GM23338 (cell line): Measurements from ENCODE around the gene TMEM9. TPM values are rescaled to one million over a fixed set of nuclear protein-coding genes. Genes with fewer than 3 reads are reported as not detected.

Experiments used
- ATAC-seq: fragments of 200-7000 bp; cut with Tn5 transposase; 3 replicates; pipeline ENCODE4 v1.9.1; 2020
- DNase-seq: peaks from one replicate; pipeline ENCODE4 v3.0.0-alpha.2; 2015; ENCODE audit warnings: low spot score
- H2AFZ ChIP-seq: fragments of 200-600 bp; sonication (generic); 2 replicates; pipeline ENCODE4 v1.8.0; 2016; ENCODE audit warnings: antibody characterized with exemption, mild to moderate bottlenecking, moderate library complexity
- H3F3A ChIP-seq: fragments of 200-600 bp; sonication (generic); replicated peaks from 2 replicates; pipeline ENCODE4 v1.8.0; 2017; ENCODE audit warnings: antibody characterized with exemption, mixed run types, low read depth
- H3K27ac ChIP-seq: fragments of 200-600 bp; sonication (generic); 2 replicates; pipeline ENCODE4 v1.6.1; 2016; ENCODE audit warnings: low read depth
- H3K27me3 ChIP-seq: fragments of 200-600 bp; sonication (generic); 2 replicates; pipeline ENCODE4 v1.8.0; 2016; ENCODE audit warnings: mild to moderate bottlenecking, mixed run types, moderate library complexity; ENCODE audit not compliant: insufficient read depth
- H3K36me3 ChIP-seq: fragments of 200-600 bp; sonication (generic); 2 replicates; pipeline ENCODE4 v1.8.0; 2016; ENCODE audit warnings: mild to moderate bottlenecking; ENCODE audit not compliant: insufficient read depth
- H3K4me1 ChIP-seq: fragments of 200-600 bp; sonication (generic); 2 replicates; pipeline ENCODE4 v1.8.0; 2016; ENCODE audit warnings: mild to moderate bottlenecking, moderate library complexity; ENCODE audit not compliant: insufficient read depth
- H3K4me2 ChIP-seq: fragments of 200-600 bp; sonication (generic); 2 replicates; pipeline ENCODE4 v1.7.1; 2017; ENCODE audit warnings: mixed run types
- H3K4me3 ChIP-seq: fragments of 200-600 bp; sonication (generic); 2 replicates; pipeline ENCODE4 v1.6.1; 2016; ENCODE audit warnings: mixed run types
- H3K79me2 ChIP-seq: fragments of 200-600 bp; sonication (generic); replicated peaks from 2 replicates; pipeline ENCODE4 v1.8.0; 2017; ENCODE audit warnings: mild to moderate bottlenecking; ENCODE audit not compliant: insufficient read depth
- H3K9me2 ChIP-seq: fragments of 200-600 bp; sonication (generic); 2 replicates; pipeline ENCODE4 v1.8.0; 2017; ENCODE audit not compliant: insufficient read depth
- H4K20me1 ChIP-seq: fragments of 200-600 bp; sonication (generic); replicated peaks from 2 replicates; pipeline ENCODE4 v1.8.0; 2017; ENCODE audit warnings: mild to moderate bottlenecking; ENCODE audit not compliant: insufficient read depth
- H3K27ac Mint-ChIP-seq: 2 replicates; pipeline ENCODE4 v1.8.0; 2020; ENCODE audit warnings: inconsistent platforms, mild to moderate bottlenecking, moderate library complexity, mixed read lengths
- H3K27me3 Mint-ChIP-seq: 3 replicates; pipeline ENCODE4 v1.8.0; 2022; ENCODE audit warnings: low read depth, mild to moderate bottlenecking, moderate library complexity, mixed read lengths, inconsistent platforms; ENCODE audit not compliant: insufficient read depth, poor library complexity
- H3K36me3 Mint-ChIP-seq: 3 replicates; pipeline ENCODE4 v1.8.0; 2021; ENCODE audit warnings: low read depth, mild to moderate bottlenecking, inconsistent platforms, moderate library complexity, mixed read lengths
- H3K4me1 Mint-ChIP-seq: 3 replicates; pipeline ENCODE4 v1.8.0; 2020; ENCODE audit warnings: mild to moderate bottlenecking, inconsistent platforms, mixed read lengths
- H3K4me3 Mint-ChIP-seq: 3 replicates; pipeline ENCODE4 v1.8.0; 2021; ENCODE audit warnings: moderate library complexity, mild to moderate bottlenecking, inconsistent platforms, mixed read lengths
- H3K9me3 Mint-ChIP-seq: 3 replicates; pipeline ENCODE4 v1.8.0; 2020; ENCODE audit warnings: moderate library complexity, mild to moderate bottlenecking, inconsistent platforms, mixed read lengths
- ETS1 ChIP-seq: IDR thresholded peaks from 2 replicates; pipeline ENCODE4 v1.6.1; 2016; ENCODE audit warnings: antibody characterized with exemption
- EZH2 ChIP-seq: fragments of 200-600 bp; sonication (generic); IDR thresholded peaks from one replicate; pipeline ENCODE4 v1.8.0; 2017; ENCODE audit warnings: antibody characterized with exemption, mild to moderate bottlenecking, low read depth; ENCODE audit not compliant: unreplicated experiment
- EZH2phosphoT487 ChIP-seq: fragments of 200-600 bp; sonication (generic); IDR thresholded peaks from one replicate; pipeline ENCODE4 v1.8.1; 2018; ENCODE audit warnings: antibody characterized with exemption; ENCODE audit not compliant: unreplicated experiment
- JUNB ChIP-seq: IDR thresholded peaks from one replicate; pipeline ENCODE4 v1.6.1; 2016; ENCODE audit warnings: antibody characterized with exemption; ENCODE audit not compliant: unreplicated experiment
- NANOG ChIP-seq: IDR thresholded peaks from 2 replicates; pipeline ENCODE4 v1.6.1; 2016; ENCODE audit warnings: antibody characterized with exemption, borderline replicate concordance
- STAT1 ChIP-seq: IDR thresholded peaks from one replicate; pipeline ENCODE4 v1.6.1; 2016; ENCODE audit warnings: antibody characterized with exemption; ENCODE audit not compliant: unreplicated experiment
- ZNF114 ChIP-seq: fragments of 250-450 bp; sonication (Bioruptor Pico); IDR thresholded peaks from 2 replicates; pipeline ENCODE4 v1.5.0; 2020; ENCODE audit warnings: mild to moderate bottlenecking, moderate library complexity
- ZNF331 ChIP-seq: fragments of 250-450 bp; sonication (Bioruptor Pico); IDR thresholded peaks from 2 replicates; pipeline ENCODE4 v1.5.0; 2020; ENCODE audit warnings: low read depth, mild to moderate bottlenecking, moderate library complexity
- polyA plus RNA-seq: library from polyadenylated mRNA; unstranded; fragments of >200 nt; fragmentation: Nextera tagmentation; extraction: Ambion mirVana; gene quantifications from 2 replicates; pipeline ENCODE4 v1.2.1, GENCODE V29; 2016
- total RNA-seq: library from RNA; depleted of rRNA; stranded (reverse); fragments of >200 nt; shearing (Covaris generic); gene quantifications from 2 replicates; pipeline ENCODE4 v1.2.3, GENCODE V29; 2014
- TF ChIP-seq, protein P1 (sequence below): fragments of 250-450 bp; sonication (Bioruptor Pico); IDR thresholded peaks from 2 replicates; pipeline ENCODE4 v1.5.0; 2020; ENCODE audit warnings: mild to moderate bottlenecking, moderate library complexity
- TF ChIP-seq, protein P2 (sequence below): IDR thresholded peaks from one replicate; pipeline ENCODE4 v1.6.1; 2018; ENCODE audit warnings: antibody characterized with exemption; ENCODE audit not compliant: unreplicated experiment

Gene TMEM9
- total and polyA plus RNA-seq, 2 experiments from 2014 or later = 78.6 to 147 TPM

- Histone ChIP-seq H3K4me2 (no peak overlapping the region), H3K4me3 (no peak overlapping the region), H4K20me1 (no peaks in the 10 kb centered on the region), H3K9me2 (no peaks in the 10 kb centered on the region), H3K79me2 (no peaks in the 10 kb centered on the region), H3K27ac (no peak overlapping the region), H3K36me3 (no peaks in the 10 kb centered on the region), H3F3A (no peaks in the 10 kb centered on the region), H2AFZ (no peak overlapping the region), H3K4me1 (peaks cover 4% of the 10 kb centered on the region), H3K27me3 (no peaks in the 10 kb centered on the region)
- ATAC-seq (no peak), DNase-seq (no peak)
- Mint-ChIP-seq H3K27ac (no peak overlapping the region), H3K9me3 (peaks cover 8% of the 10 kb centered on the region; the same call in 2 of the 3 replicates), H3K36me3 (no peaks in the 10 kb centered on the region), H3K27me3 (peaks cover 6% of the 10 kb centered on the region), H3K4me1 (peaks cover 17% of the 10 kb centered on the region), H3K4me3 (no peak overlapping the region)
- TF ChIP-seq JUNB (no peak), EZH2phosphoT487 (no peak)
- TF ChIP-seq, protein P1, sequence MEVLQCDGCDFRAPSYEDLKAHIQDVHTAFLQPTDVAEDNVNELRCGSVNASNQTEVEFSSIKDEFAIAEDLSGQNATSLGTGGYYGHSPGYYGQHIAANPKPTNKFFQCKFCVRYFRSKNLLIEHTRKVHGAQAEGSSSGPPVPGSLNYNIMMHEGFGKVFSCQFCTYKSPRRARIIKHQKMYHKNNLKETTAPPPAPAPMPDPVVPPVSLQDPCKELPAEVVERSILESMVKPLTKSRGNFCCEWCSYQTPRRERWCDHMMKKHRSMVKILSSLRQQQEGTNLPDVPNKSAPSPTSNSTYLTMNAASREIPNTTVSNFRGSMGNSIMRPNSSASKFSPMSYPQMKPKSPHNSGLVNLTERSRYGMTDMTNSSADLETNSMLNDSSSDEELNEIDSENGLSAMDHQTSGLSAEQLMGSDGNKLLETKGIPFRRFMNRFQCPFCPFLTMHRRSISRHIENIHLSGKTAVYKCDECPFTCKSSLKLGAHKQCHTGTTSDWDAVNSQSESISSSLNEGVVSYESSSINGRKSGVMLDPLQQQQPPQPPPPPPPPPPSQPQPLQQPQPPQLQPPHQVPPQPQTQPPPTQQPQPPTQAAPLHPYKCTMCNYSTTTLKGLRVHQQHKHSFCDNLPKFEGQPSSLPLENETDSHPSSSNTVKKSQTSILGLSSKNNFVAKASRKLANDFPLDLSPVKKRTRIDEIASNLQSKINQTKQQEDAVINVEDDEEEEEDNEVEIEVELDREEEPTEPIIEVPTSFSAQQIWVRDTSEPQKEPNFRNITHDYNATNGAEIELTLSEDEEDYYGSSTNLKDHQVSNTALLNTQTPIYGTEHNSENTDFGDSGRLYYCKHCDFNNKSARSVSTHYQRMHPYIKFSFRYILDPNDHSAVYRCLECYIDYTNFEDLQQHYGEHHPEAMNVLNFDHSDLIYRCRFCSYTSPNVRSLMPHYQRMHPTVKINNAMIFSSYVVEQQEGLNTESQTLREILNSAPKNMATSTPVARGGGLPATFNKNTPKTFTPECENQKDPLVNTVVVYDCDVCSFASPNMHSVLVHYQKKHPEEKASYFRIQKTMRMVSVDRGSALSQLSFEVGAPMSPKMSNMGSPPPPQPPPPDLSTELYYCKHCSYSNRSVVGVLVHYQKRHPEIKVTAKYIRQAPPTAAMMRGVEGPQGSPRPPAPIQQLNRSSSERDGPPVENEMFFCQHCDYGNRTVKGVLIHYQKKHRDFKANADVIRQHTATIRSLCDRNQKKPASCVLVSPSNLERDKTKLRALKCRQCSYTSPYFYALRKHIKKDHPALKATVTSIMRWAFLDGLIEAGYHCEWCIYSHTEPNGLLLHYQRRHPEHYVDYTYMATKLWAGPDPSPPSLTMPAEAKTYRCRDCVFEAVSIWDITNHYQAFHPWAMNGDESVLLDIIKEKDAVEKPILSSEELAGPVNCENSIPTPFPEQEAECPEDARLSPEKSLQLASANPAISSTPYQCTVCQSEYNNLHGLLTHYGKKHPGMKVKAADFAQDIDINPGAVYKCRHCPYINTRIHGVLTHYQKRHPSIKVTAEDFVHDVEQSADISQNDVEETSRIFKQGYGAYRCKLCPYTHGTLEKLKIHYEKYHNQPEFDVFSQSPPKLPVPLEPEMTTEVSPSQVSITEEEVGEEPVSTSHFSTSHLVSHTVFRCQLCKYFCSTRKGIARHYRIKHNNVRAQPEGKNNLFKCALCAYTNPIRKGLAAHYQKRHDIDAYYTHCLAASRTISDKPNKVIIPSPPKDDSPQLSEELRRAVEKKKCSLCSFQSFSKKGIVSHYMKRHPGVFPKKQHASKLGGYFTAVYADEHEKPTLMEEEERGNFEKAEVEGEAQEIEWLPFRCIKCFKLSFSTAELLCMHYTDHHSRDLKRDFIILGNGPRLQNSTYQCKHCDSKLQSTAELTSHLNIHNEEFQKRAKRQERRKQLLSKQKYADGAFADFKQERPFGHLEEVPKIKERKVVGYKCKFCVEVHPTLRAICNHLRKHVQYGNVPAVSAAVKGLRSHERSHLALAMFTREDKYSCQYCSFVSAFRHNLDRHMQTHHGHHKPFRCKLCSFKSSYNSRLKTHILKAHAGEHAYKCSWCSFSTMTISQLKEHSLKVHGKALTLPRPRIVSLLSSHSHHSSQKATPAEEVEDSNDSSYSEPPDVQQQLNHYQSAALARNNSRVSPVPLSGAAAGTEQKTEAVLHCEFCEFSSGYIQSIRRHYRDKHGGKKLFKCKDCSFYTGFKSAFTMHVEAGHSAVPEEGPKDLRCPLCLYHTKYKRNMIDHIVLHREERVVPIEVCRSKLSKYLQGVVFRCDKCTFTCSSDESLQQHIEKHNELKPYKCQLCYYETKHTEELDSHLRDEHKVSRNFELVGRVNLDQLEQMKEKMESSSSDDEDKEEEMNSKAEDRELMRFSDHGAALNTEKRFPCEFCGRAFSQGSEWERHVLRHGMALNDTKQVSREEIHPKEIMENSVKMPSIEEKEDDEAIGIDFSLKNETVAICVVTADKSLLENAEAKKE (CRISPR knock-in tag) = no peak
Observed at GRCh38 chr1:201180141-201180540, 25.9 kb upstream of the TMEM9 start.

- Histone ChIP-seq H2AFZ (no peak overlapping the region), H3K36me3 (no peaks in the 10 kb centered on the region), H3K4me3 (no peak overlapping the region), H3F3A (no peaks in the 10 kb centered on the region), H3K4me1 (peaks cover 6% of the 10 kb centered on the region; the same call in 1 of the 2 replicates), H3K27me3 (no peaks in the 10 kb centered on the region), H4K20me1 (no peaks in the 10 kb centered on the region), H3K4me2 (no peak overlapping the region), H3K9me2 (no peaks in the 10 kb centered on the region), H3K27ac (no peak overlapping the region), H3K79me2 (no peaks in the 10 kb centered on the region)
- Mint-ChIP-seq H3K27me3 (peaks cover 6% of the 10 kb centered on the region), H3K27ac (no peak overlapping the region), H3K4me3 (no peak overlapping the region), H3K9me3 (peaks cover 8% of the 10 kb centered on the region; the same call in 2 of the 3 replicates), H3K4me1 (peaks cover 15% of the 10 kb centered on the region; the same call in 2 of the 3 replicates), H3K36me3 (no peaks in the 10 kb centered on the region)
- DNase-seq (no peak), ATAC-seq (no peak)
- TF ChIP-seq ZNF331 (CRISPR knock-in tag) = no peak
- TF ChIP-seq STAT1 = no peak
- no peak for TF ChIP-seq ETS1
- TF ChIP-seq, protein P2, sequence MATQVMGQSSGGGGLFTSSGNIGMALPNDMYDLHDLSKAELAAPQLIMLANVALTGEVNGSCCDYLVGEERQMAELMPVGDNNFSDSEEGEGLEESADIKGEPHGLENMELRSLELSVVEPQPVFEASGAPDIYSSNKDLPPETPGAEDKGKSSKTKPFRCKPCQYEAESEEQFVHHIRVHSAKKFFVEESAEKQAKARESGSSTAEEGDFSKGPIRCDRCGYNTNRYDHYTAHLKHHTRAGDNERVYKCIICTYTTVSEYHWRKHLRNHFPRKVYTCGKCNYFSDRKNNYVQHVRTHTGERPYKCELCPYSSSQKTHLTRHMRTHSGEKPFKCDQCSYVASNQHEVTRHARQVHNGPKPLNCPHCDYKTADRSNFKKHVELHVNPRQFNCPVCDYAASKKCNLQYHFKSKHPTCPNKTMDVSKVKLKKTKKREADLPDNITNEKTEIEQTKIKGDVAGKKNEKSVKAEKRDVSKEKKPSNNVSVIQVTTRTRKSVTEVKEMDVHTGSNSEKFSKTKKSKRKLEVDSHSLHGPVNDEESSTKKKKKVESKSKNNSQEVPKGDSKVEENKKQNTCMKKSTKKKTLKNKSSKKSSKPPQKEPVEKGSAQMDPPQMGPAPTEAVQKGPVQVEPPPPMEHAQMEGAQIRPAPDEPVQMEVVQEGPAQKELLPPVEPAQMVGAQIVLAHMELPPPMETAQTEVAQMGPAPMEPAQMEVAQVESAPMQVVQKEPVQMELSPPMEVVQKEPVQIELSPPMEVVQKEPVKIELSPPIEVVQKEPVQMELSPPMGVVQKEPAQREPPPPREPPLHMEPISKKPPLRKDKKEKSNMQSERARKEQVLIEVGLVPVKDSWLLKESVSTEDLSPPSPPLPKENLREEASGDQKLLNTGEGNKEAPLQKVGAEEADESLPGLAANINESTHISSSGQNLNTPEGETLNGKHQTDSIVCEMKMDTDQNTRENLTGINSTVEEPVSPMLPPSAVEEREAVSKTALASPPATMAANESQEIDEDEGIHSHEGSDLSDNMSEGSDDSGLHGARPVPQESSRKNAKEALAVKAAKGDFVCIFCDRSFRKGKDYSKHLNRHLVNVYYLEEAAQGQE = no peak
- TF ChIP-seq EZH2phosphoT487 = no peak
- TF ChIP-seq EZH2 = no peak
- no peak for TF ChIP-seq NANOG
- TF ChIP-seq ZNF114 (CRISPR knock-in tag) = no peak
Observed at GRCh38 chr1:201178718-201179117, 24.4 kb upstream of the TMEM9 start.
